Measurements from ENCODE around the gene C11orf58.

The C11orf58 gene
- 143 to 293 (median 225) reads per million in 3 experiments for total RNA-seq

- DNase-seq, result peak; percentile 97
Observed at GRCh38 chr11:16738193-16738946, at the start of gene C11orf58. TSS of gene C11orf58 (plus strand) at chr11:16738647. CDS start at chr11:16738779, 132 bp downstream.

GRCh38 chr11:16690086-16690485 lies 48.4 kb upstream of the C11orf58 start:
- DNase-seq, result no peak

DNA sequence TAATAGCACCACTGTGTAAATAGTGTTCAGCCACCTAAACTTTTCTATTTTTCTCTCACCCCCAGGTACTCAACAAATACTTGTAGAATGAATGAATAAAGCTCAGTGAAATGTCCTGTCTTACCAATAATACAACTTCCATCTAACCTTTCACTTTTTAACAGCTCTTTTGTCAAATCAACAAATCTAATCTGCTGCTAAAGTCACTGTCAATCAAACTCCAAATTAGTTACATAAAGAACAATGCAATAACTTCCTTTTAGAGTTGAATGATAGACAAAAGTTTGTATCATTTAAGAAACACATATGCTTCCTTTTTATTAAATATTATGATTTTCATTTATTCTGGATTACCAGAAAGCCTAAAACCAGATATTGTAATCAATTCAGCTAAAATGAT lies 34.7 kb upstream of the C11orf58 start:
- no peak for DNase-seq

DNA sequence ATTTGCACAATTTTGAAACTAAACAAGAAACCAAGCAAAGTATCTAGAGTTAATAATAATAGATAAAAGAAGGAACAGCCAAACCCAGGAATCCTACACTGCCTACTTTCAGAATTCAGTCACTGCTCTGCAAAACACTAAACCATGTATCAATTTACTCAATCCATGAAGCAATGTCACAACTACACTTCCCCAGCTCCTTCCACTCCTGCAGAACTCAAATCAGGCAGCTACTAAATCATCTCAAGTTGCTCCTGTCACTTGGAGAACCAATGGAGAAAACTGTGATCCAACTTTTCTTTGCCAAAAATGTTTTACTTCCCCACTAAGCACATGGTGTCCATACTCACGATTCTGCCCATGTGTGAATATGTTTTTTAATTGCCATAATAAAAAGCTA lies 24.9 kb upstream of the C11orf58 start:
- no peak for DNase-seq

DNA sequence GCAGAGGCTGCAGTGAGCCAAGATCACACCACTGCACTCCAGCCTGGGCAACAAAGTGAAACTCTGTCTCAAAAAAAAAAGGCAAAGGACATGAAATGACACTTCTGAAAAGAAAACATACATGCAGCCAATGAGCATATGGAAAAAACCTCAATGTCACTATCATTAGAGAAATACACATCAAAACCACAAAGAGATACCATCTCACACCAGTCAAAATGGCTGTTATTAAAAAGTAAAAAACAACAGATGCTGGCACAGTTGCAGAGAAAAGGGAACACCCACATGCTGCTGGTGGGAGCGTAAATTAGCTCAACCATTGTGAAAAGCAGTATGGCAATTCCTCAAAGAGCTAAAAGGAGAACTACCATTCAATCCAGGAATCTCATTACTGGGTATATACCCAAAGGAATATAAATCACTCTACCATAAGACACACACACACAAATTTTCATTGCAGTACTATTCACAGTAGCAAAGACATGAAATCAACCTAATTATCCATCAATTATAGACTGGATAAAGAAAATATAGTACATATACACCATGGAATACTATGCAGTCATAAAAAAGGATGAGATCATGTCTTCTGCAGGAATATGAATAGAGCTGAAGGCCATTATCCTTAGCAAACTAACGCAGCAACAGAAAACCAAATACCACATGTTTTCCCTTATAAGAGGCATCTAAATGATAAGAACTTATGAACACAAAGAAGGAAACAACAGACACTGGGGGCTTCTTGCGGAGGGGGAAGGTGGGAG lies 15.7 kb upstream of the C11orf58 start:
- no peak for DNase-seq

- no peak for DNase-seq
Observed at GRCh38 chr11:16727806-16728205, 10.6 kb upstream of the C11orf58 start.

DNA sequence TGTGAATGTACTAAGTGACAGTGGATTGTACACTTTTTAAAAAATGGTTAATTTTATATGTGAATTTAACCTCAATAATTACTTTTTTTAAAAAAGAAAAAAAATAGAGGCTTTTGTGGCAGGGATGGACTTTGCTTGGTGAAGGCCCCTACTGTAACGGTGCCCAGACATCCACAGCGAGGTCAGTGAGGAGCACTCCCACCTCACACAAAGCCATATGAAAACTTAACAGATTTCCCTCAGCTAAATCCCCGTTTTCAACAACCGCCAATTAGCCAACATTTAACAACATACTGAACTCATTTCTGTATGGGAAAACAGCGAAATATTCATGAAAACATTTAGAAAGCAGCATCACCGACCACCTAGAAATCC lies 642 bp upstream of the C11orf58 start:
- no peak for DNase-seq

GRCh38 chr11:16738947-16739815 lies 734 bp downstream of the C11orf58 start:
- DNase-seq, result peak; percentile 22

DNA sequence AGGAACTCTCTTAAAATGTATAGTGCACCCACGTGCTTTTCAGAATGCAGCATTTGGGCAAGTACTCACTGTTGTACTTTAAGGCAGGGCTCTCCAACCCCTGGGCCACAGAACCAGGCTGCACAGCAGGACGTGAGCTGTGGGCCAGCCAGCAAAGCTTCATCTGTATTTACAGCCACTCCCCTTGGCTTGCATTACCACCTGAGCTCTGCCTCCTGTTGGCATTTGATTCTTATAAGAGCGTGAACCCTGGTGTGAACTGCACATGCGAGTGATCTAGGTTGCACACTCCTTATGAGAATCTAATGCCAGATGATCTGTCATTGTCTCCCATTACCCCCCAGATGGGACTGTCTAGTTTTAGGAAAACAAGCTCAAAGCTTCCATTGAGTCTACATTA lies 3.0 kb downstream of the C11orf58 start:
- no peak for DNase-seq

DNA sequence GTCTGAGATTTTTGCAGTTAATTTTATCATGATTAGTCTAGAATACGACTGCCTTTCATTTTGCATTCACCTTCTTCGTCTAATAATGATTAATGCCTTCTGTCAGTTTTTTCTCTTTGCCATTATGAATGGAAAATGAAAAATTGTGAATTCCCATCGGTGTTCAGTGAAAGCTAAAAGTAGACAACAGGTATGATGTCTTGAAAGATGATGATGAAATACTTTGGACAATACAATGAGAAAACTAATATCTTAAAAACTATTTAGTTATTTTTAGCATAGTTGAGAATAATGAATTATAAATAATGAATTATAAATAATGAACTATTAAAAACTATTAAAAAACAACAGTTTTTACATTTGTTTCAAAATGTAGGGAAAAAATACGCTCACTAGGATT lies 5.0 kb downstream of the C11orf58 start:
- DNase-seq, result no peak

DNA sequence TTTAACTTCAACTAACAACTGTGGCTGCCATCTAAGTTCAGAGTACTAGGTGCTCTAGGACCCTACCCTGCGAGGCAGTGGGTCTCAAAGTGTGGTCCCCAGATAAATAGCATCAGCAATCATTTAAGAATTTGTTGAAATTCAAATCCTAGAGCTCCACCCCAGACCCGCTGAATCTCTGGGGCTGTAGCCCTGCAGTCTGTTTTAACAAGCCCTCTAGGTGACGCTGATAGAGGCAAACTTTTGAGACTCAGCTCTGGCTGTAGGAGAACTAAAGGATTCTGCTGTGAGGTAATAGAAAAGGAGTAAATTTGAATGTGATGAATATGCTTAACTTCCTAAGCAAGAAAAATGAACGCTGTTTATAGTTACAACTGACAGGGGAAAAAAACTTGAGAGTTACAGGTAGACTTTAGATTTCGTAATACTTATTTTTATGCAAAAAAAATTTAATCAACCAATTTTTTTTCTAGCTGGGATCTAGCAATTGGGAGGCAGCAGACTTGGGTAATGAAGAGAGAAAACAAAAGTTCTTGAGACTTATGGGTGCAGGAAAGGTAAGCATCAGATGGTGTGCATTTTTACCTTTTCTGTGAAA lies 5.8 kb downstream of the C11orf58 start:
- no peak for DNase-seq

- DNase-seq, result no peak
Observed at GRCh38 chr11:16745950-16746605, 7.6 kb downstream of the C11orf58 start.

DNA sequence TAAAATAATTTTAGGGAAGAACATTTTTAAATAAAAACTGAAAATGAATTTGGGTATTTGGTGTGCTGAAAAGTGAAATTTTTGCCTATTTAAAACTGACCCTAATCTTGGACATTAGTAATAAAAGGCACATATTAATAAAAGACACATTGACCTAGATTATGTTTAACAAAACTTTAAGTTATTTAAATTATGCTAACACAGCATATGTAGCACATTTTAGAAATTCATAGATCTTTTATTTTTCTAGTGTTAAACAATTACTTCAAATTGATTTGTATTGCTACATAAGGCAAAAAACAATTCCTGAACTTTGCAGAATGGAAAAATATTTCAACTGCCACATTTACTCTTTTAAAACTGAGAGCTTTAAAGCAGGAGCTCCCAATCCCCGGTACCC lies 10.6 kb downstream of the C11orf58 start:
- DNase-seq, result no peak

GRCh38 chr11:16749666-16750065 lies 11.2 kb downstream of the C11orf58 start:
- no peak for DNase-seq

DNA sequence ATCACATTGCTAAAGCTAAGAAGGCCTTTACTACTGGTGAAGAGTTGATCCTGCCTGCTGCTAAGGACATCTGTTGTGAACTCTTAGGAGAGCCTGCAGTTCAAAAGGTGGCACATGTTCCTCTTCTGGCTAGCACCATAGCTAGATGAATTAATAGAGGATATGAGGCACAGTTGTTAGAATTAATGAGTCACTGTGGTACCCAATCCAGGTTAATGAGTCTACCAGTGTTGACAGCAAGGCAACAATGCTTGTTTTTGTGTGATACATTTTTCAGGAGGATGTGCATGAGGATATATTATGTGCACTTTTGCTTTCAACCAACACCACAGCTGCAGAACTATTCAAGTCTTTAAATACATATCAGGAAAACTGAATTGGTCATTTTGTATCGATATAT lies 12.0 kb downstream of the C11orf58 start:
- DNase-seq, result no peak

- no peak for DNase-seq
Observed at GRCh38 chr11:16758382-16759024, 20.1 kb downstream of the C11orf58 start.

- no peak for DNase-seq
Observed at GRCh38 chr11:16759857-16760508, 21.5 kb downstream of the C11orf58 start.

GRCh38 chr11:16763746-16764145 lies 25.3 kb downstream of the C11orf58 start:
- DNase-seq, result no peak

DNA sequence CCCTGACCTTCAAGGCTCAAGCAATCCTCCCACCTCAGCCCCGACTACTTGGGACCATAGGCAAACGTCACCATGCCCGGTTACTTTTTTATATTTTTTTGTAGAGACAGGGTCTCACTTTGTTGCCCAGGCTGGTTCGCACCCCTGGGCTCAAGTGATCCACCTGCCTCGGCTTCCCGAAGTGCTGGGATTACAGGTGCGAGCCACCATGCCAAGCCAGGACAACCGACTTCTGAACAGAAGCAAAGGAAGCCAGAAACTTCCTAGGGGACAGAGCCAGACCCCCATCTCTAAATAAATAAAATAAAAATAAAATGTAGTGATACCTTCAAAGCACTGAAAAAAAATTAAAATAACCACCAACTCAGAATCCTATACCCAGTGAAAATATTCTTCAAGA lies 26.4 kb downstream of the C11orf58 start:
- no peak for DNase-seq

DNA sequence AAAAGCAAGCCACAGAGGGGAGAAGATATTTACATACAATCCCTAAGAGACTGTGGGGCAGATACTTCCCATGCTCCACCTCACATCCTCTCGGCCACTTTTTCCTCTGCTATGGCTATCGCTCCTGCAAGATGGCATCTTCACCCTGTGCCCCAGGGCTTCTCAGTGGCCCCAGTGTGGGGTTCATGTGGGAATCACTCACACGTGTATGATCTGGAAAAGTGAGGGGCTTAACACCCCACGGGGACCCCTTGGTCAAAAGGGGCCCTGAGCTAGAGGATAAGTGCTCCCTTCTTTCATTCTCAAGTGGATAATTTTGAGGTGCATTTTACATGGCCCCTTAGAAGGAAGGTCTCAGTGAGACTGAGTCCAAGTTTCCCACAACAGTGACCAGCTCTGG lies 28.7 kb downstream of the C11orf58 start:
- DNase-seq, result no peak

DNA sequence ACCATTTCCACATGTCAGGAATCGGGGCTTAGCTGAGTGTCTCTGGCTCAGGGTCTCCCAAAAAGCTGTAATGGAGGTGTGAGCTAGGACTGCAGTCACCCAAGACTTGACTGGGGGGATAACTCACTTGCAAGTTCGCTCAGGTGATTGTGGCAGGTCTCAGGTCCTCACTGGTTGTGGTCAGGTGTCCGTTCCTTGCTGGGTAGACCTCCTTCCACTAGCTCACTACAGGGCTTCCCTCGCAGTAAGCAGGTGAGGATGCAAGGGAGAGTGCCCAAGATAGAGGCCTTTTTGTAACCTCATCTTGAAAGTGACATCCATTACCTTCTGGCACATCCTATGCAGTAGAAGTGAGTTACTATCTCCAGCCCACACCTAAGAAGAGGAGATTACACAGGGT lies 29.5 kb downstream of the C11orf58 start:
- DNase-seq, result no peak
